Activated CD8-positive, alpha-beta memory T cell treated with anti-CD3 and anti-CD28 coated beads for 48 hours (primary cell): Measurements from ENCODE around the gene DIP2B.
A peak's percentile ranks its signal among the peaks of the same experiment; 100 is the strongest.
"Not testable (repeated sequence)": the region's sequence is repeated elsewhere in the genome, so short reads cannot be mapped to it uniquely, and the experiment has no call there.

Experiments
- DNase-seq, 3 experiments: peaks; one replicate each; pipeline ENCODE4 v3.0.0-alpha.2; 2020; ENCODE audit warnings: low read depth in 2 of 3, low spot score in 2 of 3

Gene DIP2B

GRCh38 chr12:50504798-50505674 lies at the start of gene DIP2B:
TSS of gene DIP2B (plus strand) at chr12:50504985. CDS start at chr12:50505141, 156 bp downstream.
- peak; percentile 85 to 96 (median 89) for DNase-seq

- no peak for DNase-seq
Observed at GRCh38 chr12:50458606-50459005, 46.2 kb upstream of the DIP2B start.

GRCh38 chr12:50467439-50467838 lies 37.3 kb upstream of the DIP2B start:
- DNase-seq = no peak

- DNase-seq = no peak
Observed at GRCh38 chr12:50477241-50477832, 27.4 kb upstream of the DIP2B start.

- no peak for DNase-seq
Observed at GRCh38 chr12:50482571-50482970, 22.2 kb upstream of the DIP2B start.

GRCh38 chr12:50483488-50483887 lies 21.3 kb upstream of the DIP2B start:
- no peak for DNase-seq

GRCh38 chr12:50488801-50489200 lies 16.0 kb upstream of the DIP2B start:
- DNase-seq = no peak

- DNase-seq = not testable (repeated sequence)
Observed at GRCh38 chr12:50498119-50498518, 6.7 kb upstream of the DIP2B start.

GRCh38 chr12:50505675-50506530 lies 1.1 kb downstream of the DIP2B start:
- no peak for DNase-seq

GRCh38 chr12:50506753-50507473 lies 2.1 kb downstream of the DIP2B start:
- no peak for DNase-seq

GRCh38 chr12:50507474-50507838 lies 2.7 kb downstream of the DIP2B start:
- DNase-seq = no peak

GRCh38 chr12:50507930-50508329 lies 3.1 kb downstream of the DIP2B start:
- DNase-seq = no peak

GRCh38 chr12:50508414-50508813 lies 3.6 kb downstream of the DIP2B start:
- DNase-seq = no peak

GRCh38 chr12:50508970-50509663 lies 4.3 kb downstream of the DIP2B start:
- DNase-seq = no peak

- no peak for DNase-seq
Observed at GRCh38 chr12:50514526-50515276, 9.9 kb downstream of the DIP2B start.

GRCh38 chr12:50515587-50515986 lies 10.8 kb downstream of the DIP2B start:
- no peak for DNase-seq

- DNase-seq = no peak
Observed at GRCh38 chr12:50517421-50518048, 12.8 kb downstream of the DIP2B start.

- DNase-seq = no peak
Observed at GRCh38 chr12:50518090-50518489, 13.3 kb downstream of the DIP2B start.

GRCh38 chr12:50519353-50519752 lies 14.6 kb downstream of the DIP2B start:
- no peak for DNase-seq
